ENCODE data around the gene WWP2.
A peak's percentile ranks its signal among the peaks of the same experiment; 100 is the strongest.
"Not testable (repeated sequence)": the region's sequence is repeated elsewhere in the genome, so short reads cannot be mapped to it uniquely, and the experiment has no call there.

WWP2 gene

GRCh38 chr16:69747115-69747514, 15.0 kb upstream of the WWP2 start:
- DNase-seq = no peak

GRCh38 chr16:69748694-69749345, 13.3 kb upstream of the WWP2 start:
- DNase-seq = no peak

- DNase-seq = no peak
Observed at GRCh38 chr16:69754143-69754468, 8.0 kb upstream of the WWP2 start.

GRCh38 chr16:69754469-69755310, 7.4 kb upstream of the WWP2 start, which contains the start of gene NOB1:
NOB1 (minus strand) TSS chr16:69754926; CDS start chr16:69754910, 16 bp downstream.
- DNase-seq = peak; percentile 35 to 87

GRCh38 chr16:69756705-69757104, 5.4 kb upstream of the WWP2 start:
- DNase-seq = no peak

- DNase-seq = not testable (repeated sequence)
Observed at GRCh38 chr16:69757375-69757774, 4.8 kb upstream of the WWP2 start.

- no peak for DNase-seq
Observed at GRCh38 chr16:69762814-69763598, 874 bp downstream of the WWP2 start.

- DNase-seq = no peak
Observed at GRCh38 chr16:69763599-69763942, 1.4 kb downstream of the WWP2 start.

- DNase-seq = no peak
Observed at GRCh38 chr16:69767459-69768229, 5.5 kb downstream of the WWP2 start.

- no peak for DNase-seq
Observed at GRCh38 chr16:69768666-69769065, 6.5 kb downstream of the WWP2 start.

- DNase-seq = no peak
Observed at GRCh38 chr16:69769404-69769803, 7.3 kb downstream of the WWP2 start.

GRCh38 chr16:69771651-69771967, 9.5 kb downstream of the WWP2 start:
- DNase-seq = no peak

GRCh38 chr16:69773260-69773947, 11.3 kb downstream of the WWP2 start:
- DNase-seq = no peak

GRCh38 chr16:69775563-69775962, 13.4 kb downstream of the WWP2 start:
- no peak for DNase-seq

GRCh38 chr16:69779724-69780123, 17.6 kb downstream of the WWP2 start:
- no peak for DNase-seq

- DNase-seq = no peak
Observed at GRCh38 chr16:69781118-69781517, 19.0 kb downstream of the WWP2 start.

- DNase-seq = no peak
Observed at GRCh38 chr16:69784586-69784985, 22.5 kb downstream of the WWP2 start.

GRCh38 chr16:69787883-69788282, 25.8 kb downstream of the WWP2 start:
- DNase-seq = no peak

- DNase-seq = not testable (repeated sequence)
Observed at GRCh38 chr16:69791391-69791847, 29.3 kb downstream of the WWP2 start.

- no peak for DNase-seq
Observed at GRCh38 chr16:69793526-69793925, 31.4 kb downstream of the WWP2 start.

- DNase-seq = no peak
Observed at GRCh38 chr16:69794486-69794885, 32.4 kb downstream of the WWP2 start.
